Measurements from ENCODE around the gene CFAP20DC. TPM values are rescaled to one million over a fixed set of nuclear protein-coding genes. Genes with fewer than 3 reads are reported as not detected.

Gene CFAP20DC
- total and polyA plus RNA-seq, 2 of the 8 experiments (the other 6 are each of a cell fraction or from before 2014, with no cell fraction given), result 2.2 to 2.8 TPM

DNA sequence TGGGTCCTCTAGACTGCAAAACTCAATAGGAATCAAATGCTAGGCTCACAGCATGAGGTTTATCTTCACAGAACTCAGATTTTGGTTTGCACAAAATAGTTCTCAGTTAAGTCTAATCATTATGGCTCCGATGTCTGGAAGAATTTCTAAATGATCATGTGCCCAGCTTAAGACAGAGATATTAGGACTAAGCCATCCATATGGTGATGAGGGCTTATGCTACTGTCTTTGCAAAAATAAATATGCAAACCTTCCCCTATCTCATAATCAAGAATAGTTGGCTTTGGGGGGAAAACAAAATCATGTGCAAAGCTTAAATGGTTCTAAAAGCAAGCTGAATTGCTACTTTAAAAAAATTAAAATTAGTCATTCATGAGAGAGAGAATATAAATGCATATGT lies 96.5 kb downstream of the CFAP20DC start:
- Histone ChIP-seq H2BK12ac (ENCODE audit: low read depth, low read length) (no peak overlapping the region), H3K4me1 (replicated peaks in 1 of 4; ENCODE audit: control insufficient read depth in 3 of 4, insufficient read depth in 4 of 4, low read length in 3 of 4) (peaks cover 0 to 3% (median under 1%) of the 10 kb centered on the region in 4 experiments; a peak in 3 of 7 replicates), H2BK120ac (replicated peaks; ENCODE audit: low read depth, low read length) (no peak overlapping the region), H3K56ac (replicated peaks; ENCODE audit: insufficient read length, low read depth, low read length) (no peak overlapping the region), H3K79me1 (ENCODE audit: low read depth, low read length) (no peaks in the 10 kb centered on the region), H4K91ac (replicated peaks; ENCODE audit: insufficient read length, low read length) (no peak overlapping the region), H3K79me2 (ENCODE audit: control insufficient read depth in 1 of 2, insufficient read depth in 2 of 2, low read length in 2 of 2) (no peaks in the 10 kb centered on the region), H2BK20ac (ENCODE audit: low read length) (no peak overlapping the region), H3K27ac (ENCODE audit: low read depth, low read length) (no peak overlapping the region), H3K36me3 (ENCODE audit: control insufficient read depth in 2 of 4, insufficient read depth in 4 of 4, low read length in 3 of 4) (no peaks in the 10 kb centered on the region), H2BK5ac (ENCODE audit: low read depth, low read length) (no peak overlapping the region), H3K4me2 (ENCODE audit: insufficient read depth in 1 of 2, low read depth in 2 of 2, low read length in 2 of 2) (no peak overlapping the region), H3K23me2 (ENCODE audit: low read depth, low read length) (no peaks in the 10 kb centered on the region), H3K4ac (replicated peaks; ENCODE audit: insufficient read length, low read depth, low read length) (no peak overlapping the region), H4K8ac (ENCODE audit: extremely low read depth, insufficient read depth, low read length) (no peak overlapping the region), H3K14ac (ENCODE audit: insufficient read length) (no peak overlapping the region), H4K5ac (ENCODE audit: insufficient read length, low read depth, low read length) (no peak overlapping the region), H3K9me3 (ENCODE audit: insufficient read depth in 2 of 2, low read depth in 1 of 2, low read length in 1 of 2) (no peaks in the 10 kb centered on the region), H3K18ac (ENCODE audit: extremely low read depth, low read length) (no peak overlapping the region), H3K27me3 (replicated peaks in 1 of 4; ENCODE audit: control insufficient read depth in 3 of 4, extremely low read depth in 1 of 4, insufficient read depth in 3 of 4, low read length in 3 of 4) (no peaks in the 10 kb centered on the region), H2BK15ac (ENCODE audit: low read length) (no peak overlapping the region), H4K20me1 (replicated peaks in 1 of 2; ENCODE audit: control insufficient read depth in 1 of 2, insufficient read depth in 2 of 2, low read length in 2 of 2) (no peaks in the 10 kb centered on the region), H3K4me3 (ENCODE audit: extremely low read depth in 1 of 4, insufficient read depth in 2 of 4, low read depth in 3 of 4, low read length in 4 of 4) (no peak overlapping the region), H2AFZ (ENCODE audit: low read length) (no peak overlapping the region), H3K9ac (replicated peaks in 1 of 4; ENCODE audit: extremely low read depth in 1 of 4, low read depth in 3 of 4, low read length in 3 of 4) (no peak overlapping the region), H2AK5ac (ENCODE audit: low read depth, low read length) (no peak overlapping the region), H3K23ac (ENCODE audit: insufficient read length) (no peak overlapping the region)
- TF ChIP-seq CREB1 (IDR thresholded peaks at IDR 0.05) (no peak), BCL11A (IDR thresholded peaks at IDR 0.05; ENCODE audit: low read depth in 2 of 2, low read length in 2 of 2) (no peak), JUND (IDR thresholded peaks at IDR 0.05; ENCODE audit: low read length) (no peak), GABPA (IDR thresholded peaks at IDR 0.05; ENCODE audit: borderline replicate concordance, insufficient read depth, low read length) (no peak)
- WGBS, 2 experiments (ENCODE audit: extremely low coverage in 1 of 2, insufficient coverage in 1 of 2, insufficient read length in 1 of 2, insufficient replicate concordance in 2 of 2, low coverage in 1 of 2, low lambda C conversion rate in 2 of 2, missing lambda C conversion rate in 1 of 2), result 88% methylated on average over 1 of the region's 1 CpG; no CpG with 5 or more reads in 1 of the 2 experiments
- CTCF ChIA-PET (ENCODE audit: partially characterized antibody), result interaction anchor here (1.1 kb wide), 1 partner anchor 112 kb away, joined by 3 read pairs; no protein-coding TSS in a partner anchor
- no peak for DNase-seq (ENCODE audit: low read depth in 1 of 2, low spot score in 2 of 2)
- POLR2A ChIA-PET (ENCODE audit: partially characterized antibody), result interaction anchor here (1.1 kb wide), 1 partner anchor 112 kb away, joined by 3 read pairs; no protein-coding TSS in a partner anchor
- FAIRE-seq, result no peak

All from H1 (cell line).